ENCODE measurements around the gene ELAVL2.

DNA sequence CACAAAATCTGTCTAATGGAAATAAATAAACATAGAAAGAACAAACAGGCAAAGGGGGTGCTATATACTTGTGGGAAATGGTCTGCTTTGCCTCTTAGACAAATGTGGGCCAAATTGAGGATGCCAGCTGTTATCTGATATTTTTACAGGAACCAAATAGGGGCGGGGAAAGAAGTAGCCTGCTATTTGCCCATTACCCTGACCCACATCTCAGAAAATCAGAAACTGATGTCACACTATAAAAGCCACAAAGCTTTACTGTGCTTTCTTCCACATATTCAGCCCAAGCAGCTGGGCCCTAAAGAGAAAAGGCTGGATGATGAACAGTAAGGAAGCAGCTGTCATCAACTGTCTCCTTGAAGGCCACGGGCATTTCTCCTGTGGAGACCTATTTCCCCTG, 97.3 kb downstream of the ELAVL2 start:
- TF ChIP-seq, protein P1, sequence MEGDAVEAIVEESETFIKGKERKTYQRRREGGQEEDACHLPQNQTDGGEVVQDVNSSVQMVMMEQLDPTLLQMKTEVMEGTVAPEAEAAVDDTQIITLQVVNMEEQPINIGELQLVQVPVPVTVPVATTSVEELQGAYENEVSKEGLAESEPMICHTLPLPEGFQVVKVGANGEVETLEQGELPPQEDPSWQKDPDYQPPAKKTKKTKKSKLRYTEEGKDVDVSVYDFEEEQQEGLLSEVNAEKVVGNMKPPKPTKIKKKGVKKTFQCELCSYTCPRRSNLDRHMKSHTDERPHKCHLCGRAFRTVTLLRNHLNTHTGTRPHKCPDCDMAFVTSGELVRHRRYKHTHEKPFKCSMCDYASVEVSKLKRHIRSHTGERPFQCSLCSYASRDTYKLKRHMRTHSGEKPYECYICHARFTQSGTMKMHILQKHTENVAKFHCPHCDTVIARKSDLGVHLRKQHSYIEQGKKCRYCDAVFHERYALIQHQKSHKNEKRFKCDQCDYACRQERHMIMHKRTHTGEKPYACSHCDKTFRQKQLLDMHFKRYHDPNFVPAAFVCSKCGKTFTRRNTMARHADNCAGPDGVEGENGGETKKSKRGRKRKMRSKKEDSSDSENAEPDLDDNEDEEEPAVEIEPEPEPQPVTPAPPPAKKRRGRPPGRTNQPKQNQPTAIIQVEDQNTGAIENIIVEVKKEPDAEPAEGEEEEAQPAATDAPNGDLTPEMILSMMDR (IDR thresholded peaks at IDR 0.05): no peak
- TF ChIP-seq MAX (IDR thresholded peaks at IDR 0.05): no peak
